B cell (primary cell): ENCODE measurements around the gene PRR7.

Source experiments
- CTCF ChIP-seq: fragments of 200-600 bp; IDR thresholded peaks from one replicate; pipeline ENCODE4 v1.8.0; 2022; ENCODE audit warnings: antibody characterized with exemption, mild to moderate bottlenecking
- EZH2 ChIP-seq: IDR thresholded peaks from 2 replicates; pipeline ENCODE4 v1.6.1; 2012; ENCODE audit warnings: borderline replicate concordance, low read depth, mild to moderate bottlenecking, moderate library complexity, low read length; ENCODE audit not compliant: insufficient read depth, poor library complexity, severe bottlenecking

GRCh38 chr5:177437623-177438022, 9.0 kb upstream of the PRR7 start:
- TF ChIP-seq CTCF (no peak), EZH2 (no peak)
